HG02943 (cell line): ENCODE results near the gene SH2B3.
"Not testable (repeated sequence)": the region's sequence is repeated elsewhere in the genome, so short reads cannot be mapped to it uniquely, and the experiment has no call there.

Experiments
- ATAC-seq: cut with Tn5 transposase; IDR thresholded peaks from one replicate; pipeline ENCODE4 v1.9.1; 2021; ENCODE audit warnings: mild to moderate bottlenecking, low read depth, moderate library complexity; ENCODE audit not compliant: unreplicated experiment

The SH2B3 gene

DNA sequence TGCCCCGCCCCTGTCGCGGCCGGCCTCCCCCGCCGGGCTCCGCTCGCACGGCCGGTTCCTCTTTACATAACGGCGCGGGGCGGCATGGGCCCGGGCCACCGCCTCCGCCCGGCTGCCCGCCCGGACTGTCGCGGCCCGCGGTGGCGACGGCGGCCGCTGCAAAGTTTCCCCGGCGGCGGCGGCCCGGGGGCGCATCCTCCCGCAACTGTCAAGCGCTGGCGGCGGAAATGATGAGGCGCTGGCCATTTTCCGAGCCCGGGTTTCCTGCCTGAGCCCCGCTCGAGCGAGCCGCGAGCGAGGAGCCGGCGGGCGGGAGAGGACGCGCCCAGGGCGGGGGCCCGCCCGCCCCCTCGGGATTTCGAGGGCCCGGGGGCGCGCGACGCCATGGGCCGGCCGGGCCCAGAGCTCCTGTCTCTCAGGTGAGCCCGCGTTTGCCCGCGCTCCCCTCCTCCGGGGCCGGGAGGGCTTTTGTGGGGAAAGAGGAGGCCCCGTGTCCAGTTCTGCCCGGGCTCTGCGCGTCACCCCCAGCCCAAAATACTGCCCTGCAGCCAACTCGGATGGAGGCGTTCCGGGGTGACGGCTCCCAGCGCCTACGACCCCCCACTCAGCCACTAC lies at the start of gene SH2B3:
SH2B3 (plus strand) TSS at position 65 of the 615 bp plus-strand sequence. CDS start 12,223 bp downstream, outside the sequence.
- ATAC-seq = peak; percentile 2

DNA sequence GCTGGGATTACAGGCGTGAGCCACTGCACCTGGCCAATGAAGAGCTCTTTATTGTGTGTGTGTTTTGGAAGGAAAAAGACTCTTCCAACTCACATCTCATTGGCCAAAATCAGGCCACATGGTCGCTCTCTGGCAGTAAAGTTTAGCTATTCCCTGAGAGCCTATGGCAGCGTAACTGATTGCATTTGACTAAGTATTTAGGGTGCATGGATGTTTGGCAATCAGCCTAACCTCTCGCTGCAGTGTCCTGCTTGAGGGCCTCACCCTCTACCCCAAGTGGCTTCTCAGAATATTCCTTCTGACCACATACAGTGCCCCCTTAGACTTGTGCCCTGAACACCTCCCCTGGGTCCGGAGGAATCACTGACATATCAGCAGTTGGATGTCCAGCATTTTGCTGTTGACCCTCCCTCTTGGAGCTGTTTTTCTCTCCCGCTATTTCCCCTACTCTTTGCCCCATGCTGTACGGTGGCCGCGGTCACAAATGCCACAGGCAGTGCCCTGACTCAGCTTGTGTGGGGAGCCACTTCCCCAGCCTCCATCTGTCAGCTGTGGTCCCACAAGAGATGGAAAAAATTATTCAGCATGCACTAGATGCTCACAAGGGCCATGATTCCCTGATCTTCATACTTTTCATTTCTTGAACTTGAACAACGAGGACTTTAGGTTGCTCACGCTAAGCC lies 46.4 kb upstream of the SH2B3 start:
- no peak for ATAC-seq

DNA sequence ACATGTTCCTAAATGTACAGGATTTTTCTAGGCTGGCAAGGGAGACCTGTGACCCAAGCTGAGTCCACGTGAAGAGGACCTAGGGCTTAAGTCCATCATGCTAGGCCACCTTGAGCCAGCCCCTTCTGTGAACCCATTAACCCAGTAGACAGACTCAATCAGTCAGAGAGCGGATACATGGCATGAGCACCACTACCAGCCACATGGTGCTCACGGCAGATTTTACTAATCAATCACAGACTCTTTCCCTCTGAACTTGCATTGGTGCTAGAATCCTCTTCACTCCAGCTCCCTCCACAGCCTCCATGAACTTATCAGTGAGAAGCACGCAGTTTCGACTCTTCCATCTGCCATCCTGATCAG lies 45.8 kb upstream of the SH2B3 start:
- ATAC-seq = no peak

GRCh38 chr12:111360325-111360930 lies 45.3 kb upstream of the SH2B3 start:
- ATAC-seq = no peak

- ATAC-seq = no peak
Measured at GRCh38 chr12:111361073-111361716, 44.5 kb upstream of the SH2B3 start.

DNA sequence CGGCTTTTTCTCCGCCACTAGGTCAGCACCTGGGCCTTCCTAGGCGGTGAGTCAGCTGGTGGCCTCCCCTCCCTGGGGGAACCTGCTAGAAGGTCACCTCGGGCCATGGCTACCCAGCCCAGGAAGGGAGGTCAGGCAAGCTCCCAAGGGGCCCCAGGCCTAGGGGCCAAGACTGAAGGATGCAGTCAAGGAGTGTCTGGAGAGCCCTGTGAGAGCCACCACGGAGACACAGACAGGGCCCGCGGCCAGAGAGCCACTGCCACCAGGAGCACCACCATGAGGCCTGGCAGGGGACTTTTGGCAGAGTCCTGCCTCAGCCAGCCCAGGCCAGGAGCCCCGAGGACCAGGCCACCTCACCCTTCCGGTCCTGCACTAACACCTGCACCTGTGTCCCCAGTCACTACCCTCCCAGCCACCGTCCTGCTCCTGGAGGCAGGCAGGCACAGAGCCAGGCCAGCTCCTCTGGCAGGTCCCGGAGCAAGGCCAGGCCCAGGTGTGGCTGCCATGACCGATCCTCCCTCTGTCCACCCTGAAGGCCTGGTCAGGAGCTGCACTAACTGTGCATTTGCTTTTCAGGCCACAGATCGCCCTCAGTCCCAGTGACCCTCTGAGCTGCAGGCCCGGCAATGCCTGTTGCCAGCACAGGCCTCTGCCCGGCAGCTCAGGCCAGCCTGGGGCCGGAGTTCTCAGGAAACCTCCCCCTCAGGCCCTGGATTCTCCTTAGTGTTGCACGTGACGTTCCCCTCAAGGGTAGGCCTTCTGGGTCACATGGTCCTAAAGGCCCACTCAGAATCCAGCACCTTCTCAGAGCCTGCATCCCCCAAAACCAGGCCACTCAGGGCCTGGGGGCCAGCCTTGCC lies 43.8 kb upstream of the SH2B3 start:
- ATAC-seq = no peak

DNA sequence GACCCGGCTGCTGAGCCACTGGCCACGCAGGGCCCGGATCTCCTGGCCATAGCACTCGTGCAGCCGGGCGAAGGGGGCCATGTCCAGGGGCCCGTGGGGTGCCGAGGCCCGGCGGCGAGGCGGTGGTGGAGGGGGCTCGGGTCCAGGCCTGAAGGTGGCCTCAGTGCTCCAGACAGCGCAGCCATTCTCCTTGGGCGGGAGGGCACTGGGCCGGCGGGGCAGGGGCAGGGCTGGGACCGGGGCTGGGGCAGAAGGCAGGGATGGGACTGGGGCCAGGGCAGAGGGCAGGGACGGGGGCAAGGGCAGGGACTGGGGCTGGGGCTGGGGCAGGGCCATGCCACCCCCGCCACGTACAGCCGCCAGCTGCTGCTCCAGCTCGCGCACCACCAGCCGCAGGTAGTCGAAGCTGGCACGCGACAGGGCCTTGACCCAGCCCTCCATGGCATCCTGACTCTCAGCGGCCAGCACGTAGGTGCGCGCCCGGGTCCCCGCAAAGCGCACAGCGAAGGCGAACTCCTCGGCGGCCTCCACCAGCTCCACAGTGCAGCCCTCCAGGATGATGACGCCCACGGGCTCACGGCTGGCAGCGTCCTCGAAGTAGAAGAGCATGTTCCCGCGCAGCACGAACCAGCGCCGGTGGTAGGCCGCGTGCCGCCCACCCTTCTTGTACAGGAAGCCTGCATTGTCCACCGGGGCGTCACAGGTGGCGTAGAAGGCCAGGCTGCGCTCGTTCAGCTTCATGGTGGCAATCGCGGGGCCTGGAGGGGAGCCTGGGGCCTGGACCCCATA lies 42.8 kb upstream of the SH2B3 start:
- ATAC-seq = no peak

DNA sequence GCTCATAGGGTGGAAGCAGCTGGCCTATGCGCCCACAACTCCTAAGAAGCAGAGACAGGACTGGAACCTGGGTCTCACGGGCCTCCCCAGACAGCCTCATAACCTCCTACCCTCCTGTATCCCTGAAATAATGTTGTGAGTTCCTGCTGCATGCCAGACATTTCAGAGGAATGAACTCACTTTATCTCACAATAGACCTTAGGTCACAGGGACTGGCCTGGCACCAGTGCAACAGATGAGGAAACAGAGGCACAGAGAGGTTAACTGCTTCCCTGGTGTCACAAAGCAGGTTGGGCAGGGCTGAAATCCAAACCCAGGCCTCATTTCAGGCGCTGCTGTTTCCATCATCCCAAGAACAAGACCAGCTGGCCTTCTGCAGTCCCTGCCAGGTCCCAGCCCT lies 42.1 kb upstream of the SH2B3 start:
- ATAC-seq = no peak

GRCh38 chr12:111366075-111366474 lies 39.6 kb upstream of the SH2B3 start:
- no peak for ATAC-seq

- no peak for ATAC-seq
Measured at GRCh38 chr12:111366583-111366982, 39.1 kb upstream of the SH2B3 start.

DNA sequence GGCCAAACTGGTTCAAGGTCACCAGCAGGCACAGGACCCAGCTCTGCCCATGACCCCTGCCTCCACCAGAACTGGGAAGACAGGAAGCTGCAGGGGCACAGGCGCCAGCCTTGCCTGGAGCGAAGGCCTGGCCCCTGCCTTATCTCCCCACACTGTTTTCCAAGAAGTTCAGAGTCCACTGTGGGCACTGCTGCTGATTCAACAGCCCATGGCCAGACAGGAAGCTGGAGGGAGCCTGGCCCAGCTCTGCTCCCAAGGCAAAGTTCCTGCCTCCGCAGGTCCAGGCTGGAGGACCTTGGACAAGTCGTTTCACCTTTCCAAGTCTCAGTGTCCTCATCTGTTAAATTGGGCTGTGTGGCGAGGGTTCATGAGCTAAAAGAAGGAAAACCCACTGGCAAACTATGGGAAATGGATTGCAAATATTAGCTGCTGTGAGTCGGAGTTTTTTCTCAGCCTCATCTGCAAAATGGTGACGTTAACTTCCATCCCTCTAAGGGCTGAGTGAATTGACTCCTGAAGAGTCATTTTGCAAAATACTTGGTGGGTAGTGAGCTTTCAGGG lies 38.0 kb upstream of the SH2B3 start:
- no peak for ATAC-seq

GRCh38 chr12:111368291-111368787 lies 37.4 kb upstream of the SH2B3 start:
- ATAC-seq = peak; percentile 10

GRCh38 chr12:111368788-111369495 lies 36.8 kb upstream of the SH2B3 start, which contains the start of gene PHETA1:
Gene PHETA1 (minus strand): TSS chr12:111369095. CDS start chr12:111363427, 5,668 bp downstream.
- ATAC-seq = peak; percentile 95

DNA sequence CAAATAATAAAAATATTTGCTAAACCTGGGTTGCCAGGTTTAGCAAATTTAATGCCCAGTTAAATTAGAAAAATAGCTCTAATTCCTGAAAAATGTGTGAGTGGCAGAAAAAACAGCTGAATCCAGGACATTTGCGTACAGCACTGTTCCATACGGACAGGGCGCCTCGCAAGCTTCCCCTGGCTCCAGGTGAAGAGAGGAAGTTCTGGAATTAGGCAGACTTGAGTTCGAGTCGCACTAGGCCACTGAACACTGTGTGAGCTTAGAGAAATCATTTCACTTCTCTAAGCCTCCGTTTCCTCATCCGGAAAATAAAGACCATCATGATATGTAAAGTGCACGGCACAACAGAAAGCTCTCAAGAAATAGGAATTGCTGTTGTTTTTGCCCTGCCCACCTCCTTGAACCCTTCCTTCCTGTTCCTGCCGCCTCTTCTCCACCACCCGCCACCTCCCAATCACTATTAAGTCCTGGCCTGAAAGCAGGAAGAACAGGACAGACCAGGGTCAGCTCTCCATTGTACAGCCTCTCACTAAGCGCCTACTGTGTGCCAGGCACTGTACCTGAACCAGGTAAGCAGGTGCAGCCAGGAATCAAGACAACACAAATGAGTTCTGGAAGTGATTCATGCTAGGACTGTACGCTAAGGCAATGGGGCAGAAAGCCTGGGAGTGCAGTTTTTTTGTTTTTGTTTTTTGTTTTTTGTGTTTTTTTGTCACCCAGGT lies 36.1 kb upstream of the SH2B3 start:
- no peak for ATAC-seq

GRCh38 chr12:111373231-111373630 lies 32.5 kb upstream of the SH2B3 start:
- not testable (repeated sequence) for ATAC-seq

DNA sequence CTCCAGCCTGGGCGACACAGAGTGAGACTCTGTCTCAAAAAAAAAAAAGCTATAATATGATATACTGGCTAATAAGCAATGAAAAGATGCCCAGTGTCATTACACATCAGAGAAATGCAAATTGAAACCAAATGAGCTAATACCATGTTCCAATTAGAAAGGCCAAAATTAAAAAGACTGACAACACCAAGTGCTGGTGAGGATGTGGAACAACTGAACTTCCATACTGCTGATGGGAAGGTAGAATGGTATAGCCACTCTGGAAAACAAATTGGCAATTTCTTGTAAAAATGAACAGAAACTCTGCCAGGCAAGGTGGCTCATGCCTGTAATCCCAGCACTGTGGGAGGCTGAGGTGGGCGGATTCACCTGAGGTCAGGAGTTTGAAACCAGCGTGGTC lies 28.3 kb upstream of the SH2B3 start:
- ATAC-seq = no peak

DNA sequence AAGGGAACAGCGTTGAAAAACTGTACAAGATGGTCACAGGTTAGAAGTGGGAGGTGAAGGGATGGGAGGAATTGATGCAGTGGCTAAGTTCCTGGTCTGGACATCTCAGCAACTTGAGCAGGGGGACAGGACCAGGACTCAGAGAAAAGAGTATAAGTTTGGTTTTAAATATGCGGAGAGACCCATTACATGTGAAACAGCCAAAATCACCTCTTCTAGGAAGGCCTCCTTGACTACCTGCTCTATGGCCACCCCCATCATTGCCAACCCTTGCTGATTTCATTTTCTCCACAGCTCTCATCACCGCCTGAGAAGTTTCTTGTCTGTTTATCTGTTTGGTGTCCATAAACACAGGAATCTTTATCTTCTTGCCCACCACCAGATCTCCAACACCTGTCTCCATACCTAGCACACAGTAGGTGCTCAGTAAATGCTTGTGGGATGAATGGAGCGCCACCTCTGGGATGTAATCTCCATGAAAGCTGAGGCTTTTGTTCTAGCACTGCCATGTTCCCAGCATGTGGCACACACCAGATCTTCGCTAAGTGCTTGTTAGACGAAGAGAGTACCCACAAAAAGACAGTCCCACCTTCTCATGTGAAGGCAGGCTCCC lies 25.7 kb upstream of the SH2B3 start:
- no peak for ATAC-seq
